GM18517 (cell line): Measurements from ENCODE around the gene RNF157.
"Not testable (repeated sequence)": the region's sequence is repeated elsewhere in the genome, so short reads cannot be mapped to it uniquely, and the experiment has no call there.

Source experiments
- ATAC-seq: cut with Tn5 transposase; IDR thresholded peaks from one replicate; pipeline ENCODE4 v1.9.1; 2021; ENCODE audit warnings: mild to moderate bottlenecking, moderate library complexity; ENCODE audit not compliant: unreplicated experiment

The RNF157 gene

DNA sequence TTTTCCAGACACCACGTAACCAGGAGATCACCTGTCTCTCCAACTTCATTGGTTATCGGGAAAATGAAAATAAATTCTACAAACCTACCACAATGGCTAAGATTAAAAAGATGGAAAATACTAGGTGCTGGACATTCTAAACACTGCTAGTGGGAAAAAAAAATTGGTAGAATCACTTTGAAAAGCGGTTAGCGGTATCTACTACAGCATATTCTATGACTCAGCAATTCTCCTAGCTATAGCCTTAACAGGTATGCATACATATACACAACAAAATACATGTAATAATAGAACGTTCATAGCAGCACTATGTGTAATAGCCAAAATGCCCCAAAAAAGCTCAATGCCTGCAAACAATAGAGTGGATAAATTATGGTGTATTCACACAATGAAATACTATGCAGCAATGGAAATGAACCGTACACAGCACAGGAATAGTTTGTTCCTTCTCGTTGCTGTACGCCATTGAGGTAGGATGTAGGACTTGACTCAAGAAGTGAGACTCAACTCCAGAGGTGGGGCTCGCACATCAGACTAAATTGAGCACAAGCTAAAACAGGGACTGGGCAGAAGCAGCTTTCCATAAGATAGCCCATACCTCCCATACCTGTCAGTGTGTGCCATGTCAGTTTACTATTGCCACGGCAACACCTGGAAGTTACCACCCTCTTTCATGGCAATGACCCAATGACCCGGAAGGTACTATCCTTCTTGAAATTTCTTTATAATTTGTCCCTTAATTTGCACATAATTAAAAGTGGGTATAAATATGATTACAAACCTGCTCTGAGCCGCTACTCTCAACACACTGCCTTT, 44.8 kb downstream of the RNF157 start:
- ATAC-seq: no peak

DNA sequence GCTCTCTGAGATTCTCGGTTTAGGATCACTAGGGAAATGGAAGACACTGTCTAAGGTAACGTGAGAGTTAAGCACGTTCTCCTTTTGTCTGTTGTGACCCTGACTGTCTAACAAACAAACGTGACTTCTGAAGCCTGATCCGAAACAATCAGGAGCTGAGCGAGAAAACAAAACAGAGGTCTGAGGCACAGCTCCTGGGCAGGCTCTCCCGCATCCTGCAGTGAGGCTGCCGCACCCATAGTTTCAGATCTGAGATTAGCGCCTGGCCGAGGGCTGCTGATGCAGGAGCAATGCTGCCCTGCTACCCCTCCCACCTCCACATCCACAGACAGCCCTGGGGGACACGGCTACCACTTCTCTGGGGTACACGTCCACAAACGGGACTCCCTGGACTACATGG, 46.7 kb downstream of the RNF157 start:
- no peak for ATAC-seq

DNA sequence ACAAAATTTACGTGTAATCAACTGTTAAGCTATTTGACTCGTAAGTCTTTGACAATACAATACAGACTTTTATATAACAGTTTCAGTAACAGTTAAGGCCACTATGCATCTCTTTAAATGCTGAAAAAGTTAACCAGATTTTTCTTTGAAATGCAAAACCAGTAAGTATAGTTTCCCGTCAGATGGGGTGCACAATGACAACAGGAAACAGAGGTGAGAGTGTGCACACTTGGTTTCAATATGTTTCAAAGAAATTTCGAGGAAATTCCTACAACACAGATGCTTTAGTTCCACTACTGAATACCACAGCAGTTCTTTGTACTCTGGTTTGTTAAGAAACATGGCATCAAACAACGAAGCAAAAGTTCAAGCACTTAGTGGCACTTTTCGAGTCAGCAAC, 48.4 kb downstream of the RNF157 start:
- peak; percentile 51 for ATAC-seq

DNA sequence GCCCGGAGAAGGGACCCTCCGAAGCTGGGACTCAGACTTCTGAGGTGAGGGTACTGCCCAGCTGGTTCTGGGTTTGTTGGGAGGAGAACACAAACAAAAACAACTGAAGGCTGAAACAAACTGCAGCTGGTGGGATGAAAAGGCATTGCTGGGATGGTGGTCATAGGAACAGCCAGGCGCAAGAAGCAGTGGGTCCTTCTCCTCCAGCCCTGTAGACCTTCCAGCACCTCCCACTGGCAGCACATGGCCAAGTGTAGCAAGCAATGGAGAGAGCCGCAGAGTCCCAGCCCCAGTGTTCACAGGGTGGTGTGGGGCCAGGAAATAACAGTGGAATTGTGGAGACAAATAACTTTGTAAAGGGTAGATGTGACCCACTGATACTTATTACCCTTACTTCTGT, 50.6 kb downstream of the RNF157 start:
- no peak for ATAC-seq

DNA sequence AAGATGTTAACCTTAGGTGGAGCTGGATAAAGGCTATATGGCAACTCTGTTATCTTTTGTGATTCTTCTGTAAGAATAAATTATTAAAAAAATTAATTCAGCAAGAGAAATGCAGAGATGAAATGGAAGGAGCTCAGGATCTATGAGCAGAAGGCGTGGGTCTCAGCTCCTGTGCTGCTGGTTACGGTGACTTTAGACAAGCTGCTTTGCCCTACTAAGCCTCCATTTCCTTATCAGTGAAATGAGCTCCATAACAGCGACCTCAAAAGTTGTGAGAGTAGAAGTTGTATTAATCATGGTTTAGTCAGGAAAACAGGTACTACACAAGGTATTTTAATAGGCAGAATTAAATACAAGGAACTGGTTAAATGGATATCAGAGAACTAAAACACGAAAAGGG, 51.0 kb downstream of the RNF157 start:
- no peak for ATAC-seq

DNA sequence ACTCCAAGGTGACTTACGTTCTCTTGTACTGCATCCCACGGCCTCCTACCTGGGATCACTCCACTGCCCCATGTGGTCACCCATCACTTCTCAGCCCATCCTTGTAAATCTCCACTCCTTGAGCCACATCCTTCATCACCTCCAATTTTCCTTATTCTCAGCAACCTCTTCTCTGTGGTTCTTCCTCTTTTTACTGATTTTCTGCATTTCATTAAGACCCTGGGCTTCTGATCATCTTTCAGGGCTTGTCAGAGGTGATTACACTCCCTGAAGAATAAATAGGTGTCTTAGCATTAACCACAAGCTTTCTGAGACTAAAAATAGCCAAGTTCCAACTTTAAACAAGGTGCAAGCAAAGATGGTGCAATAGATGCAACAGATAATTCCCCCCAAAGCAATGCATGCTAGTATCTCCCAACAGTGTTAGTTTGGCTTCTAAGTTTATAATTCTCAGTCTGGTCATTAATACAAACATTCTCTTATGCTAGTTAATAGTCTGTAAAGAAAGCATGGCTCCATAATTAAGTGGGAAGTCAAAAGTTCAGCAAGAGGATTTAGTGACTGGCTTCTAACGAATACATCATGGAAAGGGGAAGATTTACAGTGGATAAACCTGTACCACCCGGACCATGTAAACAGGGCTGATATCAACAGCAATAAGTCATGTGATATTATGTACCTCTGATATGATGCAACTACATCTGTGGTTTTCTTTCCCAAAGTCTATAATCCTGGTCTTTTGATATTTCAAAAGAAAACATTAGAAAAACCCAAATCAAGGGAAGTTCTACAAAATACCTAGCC, 51.9 kb downstream of the RNF157 start:
- ATAC-seq: no peak

DNA sequence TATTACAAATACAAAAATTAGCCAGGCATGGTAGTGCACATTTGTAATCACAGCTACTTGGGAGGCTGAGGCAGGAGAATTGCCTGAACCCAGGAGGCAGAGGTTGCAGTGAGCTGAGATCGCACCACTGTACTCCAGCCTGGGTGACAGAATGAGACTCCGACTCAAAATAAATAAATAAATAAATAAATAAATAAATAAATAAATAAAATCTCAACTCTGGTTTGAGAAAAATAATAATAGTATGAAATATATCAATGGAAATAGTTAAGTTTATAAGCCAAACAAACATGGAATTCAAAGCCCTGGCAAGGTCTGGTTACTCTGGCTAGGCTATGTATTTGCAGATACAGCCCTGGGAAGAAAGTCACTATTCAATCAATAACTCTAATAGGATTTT, 53.5 kb downstream of the RNF157 start:
- not testable (repeated sequence) for ATAC-seq

DNA sequence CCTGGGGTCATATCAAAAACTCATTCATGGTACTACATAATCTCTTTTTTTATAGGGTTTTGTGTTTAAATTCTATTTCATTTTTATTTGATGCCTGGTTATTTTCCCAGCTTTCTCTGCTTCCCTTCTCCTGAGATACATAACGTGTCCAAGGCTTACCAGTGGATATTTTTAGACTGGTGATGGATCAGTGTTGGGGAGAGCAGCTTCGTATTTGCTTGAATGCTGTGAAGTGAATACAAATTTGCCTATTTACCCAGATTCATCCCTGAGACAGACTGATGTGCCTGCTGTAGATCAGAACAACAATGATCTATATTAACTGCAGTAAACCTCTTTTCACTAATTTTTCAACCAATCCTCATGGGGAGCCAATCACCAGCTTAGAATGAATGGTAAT, 56.0 kb downstream of the RNF157 start:
- no peak for ATAC-seq

DNA sequence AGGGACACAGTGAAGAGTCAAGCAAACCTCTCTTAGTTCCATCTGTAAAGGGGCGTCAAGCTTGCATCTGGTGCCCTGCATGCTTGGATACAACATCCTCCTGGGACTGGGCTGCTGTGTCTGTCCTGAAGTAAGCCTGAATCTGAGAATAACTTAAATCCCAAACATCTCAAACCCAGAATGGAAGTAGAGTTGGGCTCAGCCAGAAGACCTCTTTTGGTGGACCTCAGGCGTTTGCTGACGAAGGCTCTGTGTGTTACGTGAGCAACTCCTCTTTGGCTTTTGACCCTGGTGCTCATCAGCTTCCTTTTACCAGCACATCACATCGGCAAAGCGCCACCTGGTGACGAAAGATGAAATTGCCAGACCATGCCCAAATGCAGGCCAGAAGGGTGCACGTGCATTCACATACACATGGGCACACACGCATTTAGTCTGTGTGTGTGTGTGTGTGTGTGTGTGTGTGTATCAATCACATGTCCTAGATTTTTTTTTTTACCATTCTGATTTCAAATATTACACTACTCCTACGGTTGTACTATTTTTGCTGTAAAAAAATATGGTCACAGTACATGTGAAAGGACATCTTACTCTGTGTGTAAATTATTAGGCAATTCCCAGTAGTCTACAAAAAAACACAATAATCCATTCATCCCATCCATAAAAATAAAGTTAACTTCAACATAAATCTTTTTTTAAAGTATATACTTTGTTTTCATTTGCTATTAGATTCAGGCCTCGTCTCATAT, 58.1 kb downstream of the RNF157 start:
- peak; percentile 67 for ATAC-seq

DNA sequence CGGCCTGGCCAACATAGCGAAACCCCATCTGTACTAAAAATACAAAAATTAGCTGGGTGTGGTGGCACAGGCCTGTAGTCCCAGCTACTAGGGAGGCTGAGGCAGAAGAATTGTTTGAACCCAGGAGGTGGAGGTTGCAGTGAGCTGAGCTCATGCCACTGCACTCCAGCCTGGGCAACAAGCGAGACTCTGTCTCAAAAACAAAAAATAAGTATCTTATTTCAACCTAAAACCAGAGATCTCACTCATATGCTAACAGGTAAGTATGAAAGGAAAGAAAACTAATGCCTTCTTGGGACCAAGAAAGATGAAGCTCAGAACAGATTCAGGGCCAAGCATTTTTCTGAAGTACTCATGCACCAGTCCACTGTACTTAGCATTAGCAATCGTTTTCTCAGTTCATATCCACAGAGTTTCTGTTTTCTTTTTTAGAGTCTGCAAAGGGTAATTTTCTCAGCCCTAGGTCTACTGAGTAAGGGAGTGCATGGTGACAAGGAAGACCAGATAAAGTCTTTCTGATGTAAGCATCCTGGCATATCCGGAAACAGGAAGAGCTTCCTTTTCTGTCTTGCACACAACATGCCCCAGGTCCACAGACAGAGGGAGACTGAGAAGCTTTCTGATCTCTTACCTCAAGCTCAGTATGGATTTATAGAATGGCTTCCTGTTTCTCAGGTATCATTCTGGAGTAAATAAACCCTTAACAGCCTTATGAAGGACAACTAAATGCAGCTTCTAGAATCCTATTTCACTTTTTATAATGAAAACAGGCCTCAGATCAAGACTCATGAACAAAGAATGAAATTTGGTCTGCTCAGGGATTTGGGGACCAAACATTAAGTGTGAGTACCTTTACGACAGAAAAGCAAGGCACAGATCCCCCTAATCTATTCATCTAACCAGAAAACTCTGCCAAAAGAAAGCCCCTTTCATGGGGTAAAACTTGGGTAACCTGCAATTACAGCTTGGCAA, 60.5 kb downstream of the RNF157 start:
- ATAC-seq: no peak

DNA sequence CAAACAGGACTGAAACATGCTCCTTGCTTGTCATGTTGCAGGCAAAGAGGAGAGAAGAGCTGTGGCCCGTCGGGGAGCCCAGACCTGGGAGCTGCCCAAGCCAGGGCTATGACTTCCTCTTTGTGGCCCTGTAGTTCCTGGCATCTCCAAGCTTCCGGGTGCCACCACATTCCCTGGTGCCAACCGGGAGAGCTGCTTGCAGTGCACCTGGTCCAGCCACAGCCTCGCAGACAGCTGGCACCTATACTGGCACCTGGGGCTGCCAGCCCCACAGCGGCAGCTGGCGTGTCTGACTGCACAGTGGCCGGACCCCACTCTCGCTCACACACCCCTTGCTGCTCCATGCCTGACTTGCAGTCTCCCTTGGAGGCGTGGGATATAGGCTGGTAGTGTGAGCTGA, 62.2 kb downstream of the RNF157 start:
- no peak for ATAC-seq

DNA sequence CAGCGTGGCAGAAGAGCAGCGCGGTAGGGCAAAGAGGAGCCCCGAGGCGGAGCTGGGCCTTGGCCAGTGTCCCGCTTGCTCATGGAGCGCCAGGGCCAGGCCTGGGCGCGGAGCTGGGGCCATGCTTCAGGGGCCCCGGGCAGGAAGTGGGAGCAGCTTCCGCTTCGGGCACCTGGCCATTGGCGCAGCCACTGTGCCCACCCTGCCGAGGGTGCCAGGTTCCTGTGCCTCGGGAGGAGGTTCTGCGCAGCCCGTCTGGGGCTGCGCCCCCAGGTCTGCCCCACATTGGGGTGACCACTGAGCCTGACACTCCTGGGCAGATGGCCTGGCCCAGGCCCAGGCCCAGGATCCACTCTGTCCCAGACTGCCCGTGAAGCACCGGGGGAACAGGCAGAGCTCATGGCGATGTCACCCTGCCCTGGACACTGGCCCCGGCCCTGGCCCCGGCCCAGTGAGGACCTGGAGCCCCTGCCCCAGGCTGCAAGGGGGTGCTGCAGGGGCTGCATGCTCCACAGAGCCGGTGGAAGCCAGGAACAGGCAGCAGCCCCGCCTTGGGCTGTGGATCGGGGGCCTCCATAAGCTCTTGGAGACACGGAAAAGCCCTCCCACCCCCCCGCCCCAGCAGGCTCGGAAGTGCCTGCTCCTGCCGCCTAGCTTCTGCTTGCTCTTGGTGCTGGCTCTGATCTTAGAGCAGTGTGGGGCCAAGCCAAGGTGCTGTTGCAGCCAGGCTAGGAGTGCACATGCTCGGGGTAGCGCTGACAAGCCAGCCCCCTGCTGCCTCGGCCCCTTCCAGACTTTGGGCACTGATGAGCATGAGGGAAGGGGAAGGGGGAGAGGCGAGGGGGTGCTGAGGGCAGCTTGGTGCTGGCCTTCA, 63.4 kb downstream of the RNF157 start:
- ATAC-seq: no peak

DNA sequence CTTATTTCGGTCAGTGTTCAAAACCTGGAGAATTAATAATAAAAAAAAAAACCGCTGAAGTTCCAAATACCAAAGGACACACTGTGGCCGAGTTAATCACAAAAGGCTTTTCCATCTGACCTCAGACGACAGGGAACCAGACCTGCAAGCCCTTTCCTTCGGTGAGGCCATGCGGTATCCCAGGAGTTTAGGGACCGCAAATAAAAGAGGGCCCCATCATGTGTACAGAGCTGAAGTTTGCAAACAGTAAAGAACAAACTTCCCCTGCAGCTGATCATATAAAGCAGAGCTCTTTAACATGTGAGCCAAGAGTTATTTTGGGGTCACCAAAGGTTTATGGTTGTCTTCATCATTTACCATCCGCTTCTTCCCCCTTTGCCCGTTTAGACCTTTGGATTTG, 66.3 kb downstream of the RNF157 start:
- ATAC-seq: no peak

DNA sequence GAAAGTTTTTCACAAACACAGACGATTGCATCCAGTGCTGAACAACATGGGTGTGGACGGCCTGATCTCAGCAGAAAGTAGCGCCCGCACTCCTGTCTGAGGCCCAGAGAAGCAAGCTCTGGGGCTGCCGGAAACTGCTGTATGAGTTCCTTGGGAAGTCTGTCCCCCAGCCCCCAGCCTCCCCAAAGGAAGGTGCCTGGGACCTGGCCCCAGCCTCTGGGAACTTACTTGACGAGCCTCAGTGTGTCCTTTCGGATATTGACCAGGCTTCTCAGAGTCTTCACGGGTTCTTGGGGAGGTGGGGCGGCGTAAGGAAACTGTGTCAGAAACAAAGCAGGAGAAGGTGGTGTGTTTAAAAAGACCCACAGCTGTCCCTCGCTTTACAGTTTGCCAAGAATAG, 66.8 kb downstream of the RNF157 start:
- no peak for ATAC-seq

DNA sequence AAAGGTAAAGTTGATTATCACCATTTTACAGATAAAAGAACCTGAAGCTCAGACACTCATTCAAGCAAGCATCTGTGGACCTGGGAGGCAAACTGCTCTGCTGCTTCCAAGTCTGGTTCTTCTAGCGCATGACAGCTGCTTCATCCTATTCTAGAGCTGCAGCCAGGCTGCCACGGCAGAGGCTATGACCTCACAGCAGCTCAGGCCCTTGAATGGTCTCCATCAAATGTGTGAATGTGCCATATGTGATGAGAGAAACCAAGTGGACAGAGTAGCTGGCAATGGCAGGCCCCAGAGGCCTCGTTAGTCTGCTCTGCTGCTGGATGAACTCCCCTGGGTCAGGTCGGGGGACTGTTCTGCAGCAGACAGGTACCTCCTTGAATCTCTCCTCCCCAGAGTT, 68.6 kb downstream of the RNF157 start:
- ATAC-seq: no peak

DNA sequence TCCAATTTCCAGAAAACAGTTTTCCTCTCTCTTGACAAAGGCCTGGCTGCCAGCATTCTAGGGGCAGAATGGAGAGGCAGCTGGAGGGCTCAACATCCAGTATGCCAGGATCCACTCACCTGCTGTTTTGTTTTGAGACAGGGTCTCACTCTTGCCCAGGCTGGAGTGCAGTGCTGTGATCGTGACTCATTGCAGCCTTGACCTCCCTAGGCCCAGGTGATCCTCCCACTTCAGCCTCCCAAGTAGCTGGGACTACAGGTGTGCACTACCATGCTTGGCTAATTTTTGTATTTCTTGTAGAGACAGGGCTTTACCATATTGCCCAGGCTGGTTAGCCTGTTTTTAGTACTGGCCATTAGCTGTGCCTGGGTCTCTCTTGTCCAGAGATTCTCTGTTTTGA, 70.2 kb downstream of the RNF157 start:
- no peak for ATAC-seq

DNA sequence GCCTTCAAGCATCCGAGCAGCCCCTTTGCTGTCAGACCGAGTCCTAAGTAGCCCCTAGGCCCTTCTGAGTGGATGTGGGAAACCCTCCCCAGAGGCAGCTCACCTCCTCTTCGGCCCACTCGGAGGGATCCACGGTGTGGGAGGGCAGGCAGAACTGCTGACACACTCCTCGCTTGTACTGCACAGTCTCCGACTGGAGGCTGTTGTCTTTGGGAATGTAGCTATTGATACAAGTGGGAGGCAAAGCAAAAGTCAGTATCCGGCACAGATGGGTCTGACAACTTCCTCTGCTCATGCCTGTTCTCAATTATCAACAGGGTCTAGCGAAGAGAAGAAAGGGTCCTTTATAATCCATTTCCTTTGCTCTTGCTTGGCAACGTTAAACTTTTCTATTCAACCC, 73.4 kb downstream of the RNF157 start:
- no peak for ATAC-seq

DNA sequence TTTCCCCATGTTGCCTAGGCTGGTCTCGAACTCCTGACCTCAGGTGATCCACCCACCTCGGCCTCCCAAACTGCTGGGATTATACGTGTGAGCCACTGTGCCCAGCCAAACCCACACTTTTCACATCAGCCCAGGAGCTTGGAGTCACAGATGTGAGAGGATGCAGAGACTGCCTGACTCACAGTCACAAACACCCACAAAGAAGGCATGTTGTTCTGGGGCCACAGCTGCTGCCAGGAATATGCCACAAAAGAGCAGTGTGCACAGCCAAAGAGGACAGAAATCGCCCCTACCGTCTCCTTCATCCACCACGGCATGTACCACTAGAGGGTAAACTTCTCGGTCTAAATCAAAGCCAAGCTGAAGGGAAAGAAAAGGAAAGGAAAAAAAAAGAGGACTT, 74.1 kb downstream of the RNF157 start:
- ATAC-seq: no peak

DNA sequence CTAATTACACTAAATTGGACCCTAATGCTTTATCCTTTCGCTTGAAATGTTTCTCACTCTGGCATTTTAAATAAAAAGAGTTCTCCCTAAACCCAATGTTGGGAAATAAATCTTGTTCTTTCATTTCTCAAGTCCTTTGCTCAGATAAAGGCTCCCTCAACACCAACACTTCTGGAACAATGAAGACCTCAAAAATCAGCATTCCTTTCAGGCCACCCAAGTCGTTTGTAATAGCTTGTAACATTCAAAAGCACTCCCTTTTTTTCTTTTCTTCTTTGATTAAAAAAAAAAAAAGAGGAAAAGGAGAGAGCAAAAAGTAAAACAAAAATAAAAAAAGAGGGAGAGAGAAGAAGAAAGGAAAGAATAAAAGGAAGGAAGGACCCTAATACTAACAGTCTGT, 76.0 kb downstream of the RNF157 start:
- no peak for ATAC-seq

DNA sequence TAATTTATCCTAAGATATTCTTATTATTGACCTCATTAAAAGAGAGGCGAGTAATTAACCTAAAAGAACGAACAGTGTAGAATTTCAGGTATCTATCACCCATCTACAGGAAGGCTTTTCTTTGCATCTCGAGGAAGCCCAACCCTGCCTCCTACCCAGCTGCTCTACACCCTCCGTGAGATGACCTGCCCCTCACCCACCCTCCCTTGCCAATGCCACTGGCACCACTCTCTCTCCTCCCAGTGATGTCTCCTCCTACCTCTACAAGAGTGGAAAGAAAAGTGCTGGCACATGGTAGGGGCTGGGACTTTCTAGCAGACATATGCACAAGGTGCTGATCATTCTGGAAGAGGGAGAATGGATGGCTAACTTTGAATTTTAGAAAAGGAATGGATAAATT, 76.4 kb downstream of the RNF157 start:
- no peak for ATAC-seq
